Measurements from ENCODE around the gene CCDC186.

DNA sequence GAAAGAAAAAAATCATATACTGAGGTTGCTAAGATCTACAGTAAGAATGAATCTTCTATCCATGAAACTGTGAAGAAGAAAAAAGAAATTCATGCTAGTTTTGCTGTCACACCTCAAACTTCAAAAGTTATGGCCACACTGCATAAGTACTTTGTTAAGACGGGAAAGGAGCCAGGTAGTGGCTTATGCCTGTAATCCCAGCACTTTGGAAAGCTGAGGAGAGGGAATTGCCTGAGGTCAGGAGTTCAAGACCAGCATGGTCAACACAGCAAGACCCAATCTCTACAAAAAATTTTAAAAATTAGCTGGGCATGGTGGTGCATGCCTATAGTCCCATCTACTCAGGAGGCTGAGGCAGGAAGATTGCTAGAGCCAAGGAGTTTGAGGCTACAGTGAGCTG lies 22.1 kb downstream of the CCDC186 start:
- TF ChIP-seq, protein P1, sequence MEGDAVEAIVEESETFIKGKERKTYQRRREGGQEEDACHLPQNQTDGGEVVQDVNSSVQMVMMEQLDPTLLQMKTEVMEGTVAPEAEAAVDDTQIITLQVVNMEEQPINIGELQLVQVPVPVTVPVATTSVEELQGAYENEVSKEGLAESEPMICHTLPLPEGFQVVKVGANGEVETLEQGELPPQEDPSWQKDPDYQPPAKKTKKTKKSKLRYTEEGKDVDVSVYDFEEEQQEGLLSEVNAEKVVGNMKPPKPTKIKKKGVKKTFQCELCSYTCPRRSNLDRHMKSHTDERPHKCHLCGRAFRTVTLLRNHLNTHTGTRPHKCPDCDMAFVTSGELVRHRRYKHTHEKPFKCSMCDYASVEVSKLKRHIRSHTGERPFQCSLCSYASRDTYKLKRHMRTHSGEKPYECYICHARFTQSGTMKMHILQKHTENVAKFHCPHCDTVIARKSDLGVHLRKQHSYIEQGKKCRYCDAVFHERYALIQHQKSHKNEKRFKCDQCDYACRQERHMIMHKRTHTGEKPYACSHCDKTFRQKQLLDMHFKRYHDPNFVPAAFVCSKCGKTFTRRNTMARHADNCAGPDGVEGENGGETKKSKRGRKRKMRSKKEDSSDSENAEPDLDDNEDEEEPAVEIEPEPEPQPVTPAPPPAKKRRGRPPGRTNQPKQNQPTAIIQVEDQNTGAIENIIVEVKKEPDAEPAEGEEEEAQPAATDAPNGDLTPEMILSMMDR (conservative IDR thresholded peaks at IDR 0.05 in 1 of 2, IDR thresholded peaks at IDR 0.05 in 1 of 2; ENCODE audit: low read depth in 1 of 2, low read length in 2 of 2), result no peak
- no peak for TF ChIP-seq EZH2 (IDR thresholded peaks at IDR 0.05; ENCODE audit: low read length, missing control alignments)

Measured in fibroblast of lung (primary cell).